ENCODE data around the gene HCN3.

- TF ChIP-seq, protein P1, sequence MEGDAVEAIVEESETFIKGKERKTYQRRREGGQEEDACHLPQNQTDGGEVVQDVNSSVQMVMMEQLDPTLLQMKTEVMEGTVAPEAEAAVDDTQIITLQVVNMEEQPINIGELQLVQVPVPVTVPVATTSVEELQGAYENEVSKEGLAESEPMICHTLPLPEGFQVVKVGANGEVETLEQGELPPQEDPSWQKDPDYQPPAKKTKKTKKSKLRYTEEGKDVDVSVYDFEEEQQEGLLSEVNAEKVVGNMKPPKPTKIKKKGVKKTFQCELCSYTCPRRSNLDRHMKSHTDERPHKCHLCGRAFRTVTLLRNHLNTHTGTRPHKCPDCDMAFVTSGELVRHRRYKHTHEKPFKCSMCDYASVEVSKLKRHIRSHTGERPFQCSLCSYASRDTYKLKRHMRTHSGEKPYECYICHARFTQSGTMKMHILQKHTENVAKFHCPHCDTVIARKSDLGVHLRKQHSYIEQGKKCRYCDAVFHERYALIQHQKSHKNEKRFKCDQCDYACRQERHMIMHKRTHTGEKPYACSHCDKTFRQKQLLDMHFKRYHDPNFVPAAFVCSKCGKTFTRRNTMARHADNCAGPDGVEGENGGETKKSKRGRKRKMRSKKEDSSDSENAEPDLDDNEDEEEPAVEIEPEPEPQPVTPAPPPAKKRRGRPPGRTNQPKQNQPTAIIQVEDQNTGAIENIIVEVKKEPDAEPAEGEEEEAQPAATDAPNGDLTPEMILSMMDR (IDR thresholded peaks at IDR 0.05; ENCODE audit: extremely low read depth in 1 of 2, insufficient read depth in 1 of 2, low read depth in 1 of 2, low read length in 2 of 2) = no peak
- no peak for TF ChIP-seq POLR2A (IDR thresholded peaks at IDR 0.05; ENCODE audit: low read depth, low read length)
- TF ChIP-seq EZH2 (IDR thresholded peaks at IDR 0.05; ENCODE audit: borderline replicate concordance, low read depth, low read length, severe bottlenecking) = no peak
- no peak for TF ChIP-seq POLR2AphosphoS5 (IDR thresholded peaks at IDR 0.05; ENCODE audit: insufficient read depth, low read depth, low read length)
- TF ChIP-seq JUN (IDR thresholded peaks at IDR 0.05; ENCODE audit: borderline replicate concordance, insufficient read depth, insufficient read length, low read depth) = no peak
Observed at GRCh38 chr1:155267373-155267772, 9.9 kb upstream of the HCN3 start.
